GM12878 (cell line): ENCODE measurements around the gene SPRYD7.

Source experiments
- CTCF ChIP-seq, 3 experiments: IDR thresholded peaks in 2 of 3; conservative IDR thresholded peaks in 1 of 3; 2 replicates each; pipeline ENCODE4 v1.5.1; 2011; ENCODE audit warnings: low read depth in 3 of 3, low read length in 3 of 3, mild to moderate bottlenecking in 3 of 3, control low read depth in 2 of 3, moderate library complexity in 2 of 3, inconsistent platforms in 1 of 3, mixed read lengths in 1 of 3; ENCODE audit not compliant: control insufficient read depth in 2 of 3, insufficient read depth in 1 of 3; ENCODE audit errors: extremely low read depth in 1 of 3
- E4F1 ChIP-seq: fragments of 450-650 bp; IDR thresholded peaks from 2 replicates; pipeline ENCODE4 v1.6.1; 2018; ENCODE audit warnings: borderline replicate concordance, mild to moderate bottlenecking; ENCODE audit not compliant: partially characterized antibody
- NFIC ChIP-seq: IDR thresholded peaks from 2 replicates; pipeline ENCODE4 v1.6.1; 2012; ENCODE audit warnings: low read depth, mild to moderate bottlenecking, inconsistent platforms, low read length, moderate library complexity
- NFYA ChIP-seq: IDR thresholded peaks from 2 replicates; pipeline ENCODE4 v1.6.1; 2011; ENCODE audit warnings: low read depth, mild to moderate bottlenecking, low read length, improper control_type of control experiment, borderline replicate concordance
- POLR2AphosphoS5 ChIP-seq: IDR thresholded peaks from 2 replicates; pipeline ENCODE4 v1.6.1; 2011; ENCODE audit warnings: mild to moderate bottlenecking, low read length, inconsistent platforms
- SIX5 ChIP-seq: IDR thresholded peaks from 2 replicates; pipeline ENCODE4 v1.6.1; 2011; ENCODE audit warnings: mild to moderate bottlenecking, low read depth, low read length, moderate library complexity; ENCODE audit not compliant: severe bottlenecking
- TF ChIP-seq, protein P1 (sequence below): fragments of 450-650 bp; formaldehyde crosslinking; IDR thresholded peaks from 2 replicates; pipeline ENCODE4 v1.4.0; 2020; ENCODE audit warnings: mild to moderate bottlenecking, moderate library complexity

DNA sequence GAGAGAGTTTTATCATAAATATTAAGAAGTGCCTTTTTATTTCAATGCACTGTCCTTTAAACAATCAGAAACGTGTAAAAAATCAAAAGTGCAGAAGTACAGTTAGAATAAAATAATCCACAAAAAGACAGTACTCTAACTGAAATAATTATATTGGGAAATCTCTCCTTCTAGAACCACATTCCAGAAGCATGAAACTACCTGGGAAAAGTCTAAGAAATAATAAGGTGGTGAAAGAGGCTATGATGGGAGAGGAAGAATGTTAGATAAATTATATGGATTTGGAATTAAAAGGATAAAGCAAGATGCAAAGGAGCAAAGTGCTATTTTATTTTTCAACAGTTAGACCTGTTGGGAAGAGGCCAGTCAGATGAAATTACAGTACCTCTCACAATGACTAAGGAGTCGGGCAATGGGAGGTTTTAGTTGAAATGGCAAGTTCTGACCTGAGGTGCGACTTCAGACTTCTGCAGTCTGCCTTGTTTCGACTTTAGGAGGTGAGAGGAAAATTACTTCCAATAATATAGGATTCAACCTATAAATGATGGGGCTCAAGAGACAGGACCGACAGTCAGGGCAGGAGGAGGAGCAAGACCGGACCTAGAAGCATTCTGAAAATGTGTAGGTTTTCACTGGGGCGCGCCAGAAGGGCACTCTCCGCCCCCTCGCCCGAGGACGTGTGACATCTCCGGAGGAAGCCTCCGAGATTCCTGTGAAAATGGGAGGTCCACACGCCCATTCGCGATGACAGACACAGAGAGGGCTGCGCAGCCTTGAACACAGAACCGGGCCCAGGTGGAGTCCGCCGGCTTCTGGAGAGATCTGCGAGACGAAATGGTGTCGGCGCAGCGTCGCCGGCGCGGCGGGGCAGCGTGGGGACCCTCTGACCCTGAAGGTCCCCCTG, 717 bp downstream of the SPRYD7 start:
- no peak for TF ChIP-seq CTCF (IDR thresholded peaks at IDR 0.05 in 2 of 3, conservative IDR thresholded peaks at IDR 0.05 in 1 of 3; ENCODE audit: control insufficient read depth in 2 of 3, extremely low read depth in 1 of 3, insufficient read depth in 1 of 3, low read depth in 3 of 3, low read length in 3 of 3)
- TF ChIP-seq NFIC = no peak
- no peak for TF ChIP-seq SIX5
- TF ChIP-seq, protein P1, sequence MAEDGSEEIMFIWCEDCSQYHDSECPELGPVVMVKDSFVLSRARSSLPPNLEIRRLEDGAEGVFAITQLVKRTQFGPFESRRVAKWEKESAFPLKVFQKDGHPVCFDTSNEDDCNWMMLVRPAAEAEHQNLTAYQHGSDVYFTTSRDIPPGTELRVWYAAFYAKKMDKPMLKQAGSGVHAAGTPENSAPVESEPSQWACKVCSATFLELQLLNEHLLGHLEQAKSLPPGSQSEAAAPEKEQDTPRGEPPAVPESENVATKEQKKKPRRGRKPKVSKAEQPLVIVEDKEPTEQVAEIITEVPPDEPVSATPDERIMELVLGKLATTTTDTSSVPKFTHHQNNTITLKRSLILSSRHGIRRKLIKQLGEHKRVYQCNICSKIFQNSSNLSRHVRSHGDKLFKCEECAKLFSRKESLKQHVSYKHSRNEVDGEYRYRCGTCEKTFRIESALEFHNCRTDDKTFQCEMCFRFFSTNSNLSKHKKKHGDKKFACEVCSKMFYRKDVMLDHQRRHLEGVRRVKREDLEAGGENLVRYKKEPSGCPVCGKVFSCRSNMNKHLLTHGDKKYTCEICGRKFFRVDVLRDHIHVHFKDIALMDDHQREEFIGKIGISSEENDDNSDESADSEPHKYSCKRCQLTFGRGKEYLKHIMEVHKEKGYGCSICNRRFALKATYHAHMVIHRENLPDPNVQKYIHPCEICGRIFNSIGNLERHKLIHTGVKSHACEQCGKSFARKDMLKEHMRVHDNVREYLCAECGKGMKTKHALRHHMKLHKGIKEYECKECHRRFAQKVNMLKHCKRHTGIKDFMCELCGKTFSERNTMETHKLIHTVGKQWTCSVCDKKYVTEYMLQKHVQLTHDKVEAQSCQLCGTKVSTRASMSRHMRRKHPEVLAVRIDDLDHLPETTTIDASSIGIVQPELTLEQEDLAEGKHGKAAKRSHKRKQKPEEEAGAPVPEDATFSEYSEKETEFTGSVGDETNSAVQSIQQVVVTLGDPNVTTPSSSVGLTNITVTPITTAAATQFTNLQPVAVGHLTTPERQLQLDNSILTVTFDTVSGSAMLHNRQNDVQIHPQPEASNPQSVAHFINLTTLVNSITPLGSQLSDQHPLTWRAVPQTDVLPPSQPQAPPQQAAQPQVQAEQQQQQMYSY (CRISPR knock-in tag) = no peak
- no peak for TF ChIP-seq NFYA
- TF ChIP-seq E4F1 = no peak
- TF ChIP-seq POLR2AphosphoS5 = no peak
